HCT116 (cell line): Measurements from ENCODE around the gene SDR42E2. TPM values are rescaled to one million over a fixed set of nuclear protein-coding genes. Genes with fewer than 3 reads are reported as not detected.

Experiments
- ATAC-seq: fragments of 200-7000 bp; cut with Tn5 transposase; 2 replicates; pipeline ENCODE4 v1.9.1; 2020; ENCODE audit warnings: mild to moderate bottlenecking, moderate library complexity
- BruUV-seq: library from RNA; stranded (reverse); fragments of 400-500 nt; replicated peaks from 2 replicates; lab custom pipeline; 2021; lab: Mats Ljungman, UMichigan
- CTCF ChIA-PET: fragments of 300-600 bp; sonication (Branson Sonifier 250); formaldehyde crosslinking; loops from one replicate; lab custom pipeline; 2021; ENCODE audit warnings: antibody characterized with exemption; lab: Charles Lee
- POLR2A ChIA-PET: fragments of 300-600, 350-600 bp; sonication (Branson Sonifier 250); formaldehyde crosslinking; loops from one replicate; lab custom pipeline; 2021; ENCODE audit warnings: antibody characterized with exemption; lab: Charles Lee
- RAD21 ChIA-PET, 2 experiments: fragments of 300-600 bp; sonication (Branson Sonifier 250); formaldehyde crosslinking; loops; one replicate each; lab custom pipeline; 2023; ENCODE audit warnings: low total read pairs in 2 of 2; ENCODE audit not compliant: uncharacterized antibody in 2 of 2, unreplicated experiment in 2 of 2, low non-redundant PET in 1 of 2; lab: Charles Lee
- DNase-seq: peaks from one replicate; pipeline ENCODE4 v3.0.0-alpha.2; 2010; ENCODE audit warnings: low read depth, low spot score
- H2AFZ ChIP-seq: fragments of 200-600 bp; shearing (Covaris generic), sonication (generic); 2 replicates; pipeline ENCODE4 v1.6.1; 2017; ENCODE audit warnings: low read depth, mixed run types, mixed read lengths, antibody characterized with exemption, low read length; ENCODE audit not compliant: poor library complexity, severe bottlenecking
- H3K27ac ChIP-seq: 2 replicates; pipeline ENCODE4 v1.5.1; 2012; ENCODE audit warnings: low read depth, low read length
- H3K27me3 ChIP-seq: fragments of 200-600 bp; sonication (generic); 2 replicates; pipeline ENCODE4 v1.6.1; 2016; ENCODE audit warnings: mixed run types, low read length, mixed read lengths; ENCODE audit not compliant: insufficient read depth
- H3K36me3 ChIP-seq, 2 experiments: fragments of 200-500 bp in 1 of 2; fragments of 200-600 bp in 1 of 2; sonication (Bioruptor generic) in 1 of 2; sonication (generic) in 1 of 2; 2 replicates each; pipeline versions ENCODE4 v1.5.1 to v1.6.1; 2014 to 2016; ENCODE audit warnings: low read length in 2 of 2, inconsistent platforms in 1 of 2, mixed read lengths in 1 of 2, mixed run types in 1 of 2; ENCODE audit not compliant: insufficient read depth in 2 of 2, control insufficient read depth in 1 of 2
- H3K4me1 ChIP-seq, 2 experiments: fragments of 200-600 bp in 1 of 2; sonication (generic) in 1 of 2; 2 replicates each; pipeline versions ENCODE4 v1.5.1 to v1.6.1; 2012 to 2017; ENCODE audit warnings: low read length in 2 of 2, inconsistent platforms in 1 of 2, mild to moderate bottlenecking in 1 of 2, mixed read lengths in 1 of 2, mixed run types in 1 of 2, moderate library complexity in 1 of 2; ENCODE audit not compliant: insufficient read depth in 2 of 2, control insufficient read depth in 1 of 2
- H3K4me2 ChIP-seq: fragments of 200-600 bp; sonication (generic); 2 replicates; pipeline ENCODE4 v1.6.1; 2017; ENCODE audit warnings: mixed run types, low read length, mixed read lengths
- H3K4me3 ChIP-seq, 2 experiments: fragments of 200-600 bp in 1 of 2; sonication (generic) in 1 of 2; replicated peaks in 1 of 2; 2 replicates each; pipeline ENCODE4 v1.5.1; 2011 to 2016; ENCODE audit warnings: low read length in 2 of 2, control low read depth in 1 of 2, low read depth in 1 of 2, mild to moderate bottlenecking in 1 of 2, mixed read lengths in 1 of 2, mixed run types in 1 of 2
- H3K79me2 ChIP-seq: fragments of 200-600 bp; sonication (generic); 2 replicates; pipeline ENCODE4 v1.6.1; 2017; ENCODE audit warnings: mild to moderate bottlenecking, mixed run types, low read length, moderate library complexity, mixed read lengths; ENCODE audit not compliant: insufficient read depth
- H3K9ac ChIP-seq: fragments of 200-600 bp; sonication (generic); 2 replicates; pipeline ENCODE4 v1.6.1; 2016; ENCODE audit warnings: low read length, mixed read lengths
- H3K9me2 ChIP-seq: fragments of 200-600 bp; sonication (generic), shearing (Covaris generic); 2 replicates; pipeline ENCODE4 v1.6.1; 2017; ENCODE audit warnings: mixed run types, mild to moderate bottlenecking, moderate library complexity; ENCODE audit not compliant: insufficient read depth
- H3K9me3 ChIP-seq, 2 experiments: fragments of 200-500 bp in 1 of 2; fragments of 200-600 bp in 1 of 2; sonication (Bioruptor generic) in 1 of 2; sonication (generic) in 1 of 2; 2 replicates each; pipeline ENCODE4 v1.6.1; 2014 to 2017; ENCODE audit warnings: low read length in 2 of 2, mixed read lengths in 2 of 2, inconsistent platforms in 1 of 2, low read depth in 1 of 2, mild to moderate bottlenecking in 1 of 2, mixed run types in 1 of 2, moderate library complexity in 1 of 2; ENCODE audit not compliant: control insufficient read depth in 1 of 2, insufficient read depth in 1 of 2
- H4K20me1 ChIP-seq: fragments of 200-600 bp; sonication (generic), shearing (Covaris generic); 2 replicates; pipeline ENCODE4 v1.6.1; 2017; ENCODE audit warnings: mixed run types, mild to moderate bottlenecking, moderate library complexity; ENCODE audit not compliant: insufficient read depth
- CTCF ChIP-seq, 3 experiments: fragments of 200-600 bp in 1 of 3; sonication (generic) in 1 of 3; IDR thresholded peaks in 2 of 3; conservative IDR thresholded peaks in 1 of 3; 2 replicates each; pipeline ENCODE4 v1.5.1; 2012 to 2017; ENCODE audit warnings: low read depth in 2 of 3, low read length in 2 of 3, antibody characterized with exemption in 1 of 3, borderline replicate concordance in 1 of 3, control low read depth in 1 of 3, mild to moderate bottlenecking in 1 of 3, mixed read lengths in 1 of 3, mixed run types in 1 of 3, moderate library complexity in 1 of 3; ENCODE audit not compliant: insufficient read depth in 1 of 3
- RAD21 ChIP-seq: IDR thresholded peaks from 2 replicates; pipeline ENCODE4 v1.6.1; 2012; ENCODE audit warnings: low read depth, mild to moderate bottlenecking
- SP1 ChIP-seq: IDR thresholded peaks from 2 replicates; pipeline ENCODE4 v1.6.1; 2012; ENCODE audit warnings: low read depth
- SRF ChIP-seq: IDR thresholded peaks from 2 replicates; pipeline ENCODE4 v1.6.1; 2012; ENCODE audit warnings: low read depth
- YY1 ChIP-seq: IDR thresholded peaks from 2 replicates; pipeline ENCODE4 v1.6.1; 2011; ENCODE audit warnings: low read length, low read depth, moderate library complexity, mild to moderate bottlenecking; ENCODE audit not compliant: insufficient replicate concordance; ENCODE audit errors: extremely low read depth
- intact Hi-C: fragments of 100-400 bp; cut with micrococcal nuclease; formaldehyde crosslinking; loops from 2 replicates; pipeline ENCODE4 v1.10.0; 2022
- total RNA-seq: library from RNA; stranded (reverse); gene quantifications from one replicate; pipeline ENCODE4 v1.2.1, GENCODE V29; 2021; ENCODE audit not compliant: unreplicated experiment

Gene SDR42E2
- total RNA-seq, 1 experiment from 2014 or later = 0.27 TPM

- TF ChIP-seq SRF (no peak), SP1 (no peak)
- intact Hi-C loops = loop anchor here (10.0 kb wide), 1 partner anchor 63 kb away; no protein-coding TSS in a partner anchor
Observed at GRCh38 chr16:22122239-22122638, 40.1 kb upstream of the SDR42E2 start.

GRCh38 chr16:22123146-22123545 is 39.2 kb upstream of the SDR42E2 start:
- H3K27me3 ChIP-seq = no peaks in the 10 kb centered on the region; the same call in 1 of the 2 replicates
- CTCF ChIA-PET = interaction anchor here (1.4 kb wide), 1 partner anchor 65 kb away, joined by 3 read pairs; no protein-coding TSS in a partner anchor
- no peak overlapping the region for H3K4me2 ChIP-seq
- H3K9ac ChIP-seq = no peak overlapping the region
- peak; percentile 84 for ATAC-seq
- peak; percentile 6 to 35 (median 33); a peak in 4 of 6 replicates for TF ChIP-seq CTCF (IDR thresholded peaks at IDR 0.05 in 2 of 3, conservative IDR thresholded peaks at IDR 0.05 in 1 of 3; ENCODE audit: borderline replicate concordance in 1 of 3, insufficient read depth in 1 of 3, low read depth in 2 of 3, low read length in 2 of 3)
- TF ChIP-seq YY1 = no peak
- TF ChIP-seq RAD21 = peak; percentile 35; the same call in 1 of the 2 replicates
- TF ChIP-seq, all 23 proteins: peak for 2
- H3K79me2 ChIP-seq = no peaks in the 10 kb centered on the region
- BruUV-seq = no TSS peak
- H3K9me2 ChIP-seq = no peaks in the 10 kb centered on the region
- no peaks in the 10 kb centered on the region for H3K36me3 ChIP-seq
- H3K27ac ChIP-seq = no peak overlapping the region
- POLR2A ChIA-PET = no interaction called here
- no peak overlapping the region for H2AFZ ChIP-seq
- no peaks in the 10 kb centered on the region for H3K4me1 ChIP-seq
- DNase-seq = peak; percentile 2
- intact Hi-C loops = loop anchor here (10.0 kb wide), 1 partner anchor 62 kb away; no protein-coding TSS in a partner anchor
- no peaks in the 10 kb centered on the region for H3K9me3 ChIP-seq
- RAD21 ChIA-PET = no interaction called here
- no peak overlapping the region for H3K4me3 ChIP-seq
- no peaks in the 10 kb centered on the region for H4K20me1 ChIP-seq

More at GRCh38 chr16:22122239-22122638, 40.1 kb upstream of the SDR42E2 start:
- no peak overlapping the region for H3K4me3 ChIP-seq
- RAD21 ChIA-PET = no interaction called here
- H3K27ac ChIP-seq = no peak overlapping the region
- H2AFZ ChIP-seq = no peak overlapping the region
- CTCF ChIA-PET = no interaction called here
- H3K9me3 ChIP-seq = no peaks in the 10 kb centered on the region
- ATAC-seq (no peak), DNase-seq (no peak)
- H3K36me3 ChIP-seq = no peaks in the 10 kb centered on the region
- no peaks in the 10 kb centered on the region; the same call in 1 of the 2 replicates for H3K27me3 ChIP-seq
- H4K20me1 ChIP-seq = no peaks in the 10 kb centered on the region
- H3K79me2 ChIP-seq = no peaks in the 10 kb centered on the region
- POLR2A ChIA-PET = no interaction called here
- H3K4me2 ChIP-seq = no peak overlapping the region
- no TSS peak for BruUV-seq
- no peaks in the 10 kb centered on the region for H3K9me2 ChIP-seq
- 0 out of 4 replicates have a peak, but pooled peaks cover 0 to 5% of the 10 kb centered on the region in 2 experiments for H3K4me1 ChIP-seq
- H3K9ac ChIP-seq = no peak overlapping the region
